NT2/D1 (cell line): ENCODE measurements around the gene LHFPL3.

Source experiments
- SUZ12 ChIP-seq: IDR thresholded peaks from 2 replicates; pipeline ENCODE4 v1.6.1; 2011; ENCODE audit not compliant: insufficient read length, insufficient read depth; ENCODE audit errors: extremely low read depth
- YY1 ChIP-seq: IDR thresholded peaks from 2 replicates; pipeline ENCODE4 v1.6.1; 2011; ENCODE audit not compliant: insufficient read length, insufficient read depth
- ZNF274 ChIP-seq: IDR thresholded peaks from 2 replicates; pipeline ENCODE4 v1.6.1; 2011; ENCODE audit warnings: mild to moderate bottlenecking, low read depth, low read length

- no peak for TF ChIP-seq YY1
- TF ChIP-seq ZNF274: no peak
- TF ChIP-seq SUZ12: no peak
Measured at GRCh38 chr7:104784686-104785085, 456.3 kb downstream of the LHFPL3 start.
